BLaER1 treated with 17β-estradiol and CSF1 and Interleukin-3, amounts not matched to agents 10 nM and 100 nM (cell line): Measurements from ENCODE around the gene FUT8.

Experiments
- H3K27ac ChIP-seq, 11 experiments: shearing (Covaris generic); formaldehyde crosslinking; 2 replicates each; pipeline ENCODE4 v1.8.1; 2022
- H3K27me3 ChIP-seq, 11 experiments: shearing (Covaris generic); formaldehyde crosslinking; 2 replicates each; pipeline ENCODE4 v1.8.1; 2022
- H3K36me3 ChIP-seq, 11 experiments: shearing (Covaris generic); formaldehyde crosslinking; 2 replicates each; pipeline ENCODE4 v1.8.1; 2022
- H3K4me1 ChIP-seq, 10 experiments: shearing (Covaris generic); formaldehyde crosslinking; 2 replicates each; pipeline ENCODE4 v1.8.1; 2022
- H3K4me2 ChIP-seq, 11 experiments: shearing (Covaris generic); formaldehyde crosslinking; 2 replicates each; pipeline ENCODE4 v1.8.1; 2022
- H3K4me3 ChIP-seq, 10 experiments: shearing (Covaris generic); formaldehyde crosslinking; 2 replicates each; pipeline ENCODE4 v1.8.1; 2022
- H3K9ac ChIP-seq, 11 experiments: shearing (Covaris generic); formaldehyde crosslinking; 2 replicates each; pipeline ENCODE4 v1.8.1; 2022
- H3K9me3 ChIP-seq, 11 experiments: shearing (Covaris generic); formaldehyde crosslinking; replicated peaks in 1 of 11; 2 replicates each; pipeline ENCODE4 v1.8.1; 2022
- H4K20me1 ChIP-seq, 11 experiments: shearing (Covaris generic); formaldehyde crosslinking; 2 replicates each; pipeline ENCODE4 v1.8.1; 2022
- Cebpa-rat ChIP-seq, 11 experiments: shearing (Covaris generic); IDR thresholded peaks; 2 replicates each; pipeline ENCODE4 v1.8.1; 2022

Gene FUT8

DNA sequence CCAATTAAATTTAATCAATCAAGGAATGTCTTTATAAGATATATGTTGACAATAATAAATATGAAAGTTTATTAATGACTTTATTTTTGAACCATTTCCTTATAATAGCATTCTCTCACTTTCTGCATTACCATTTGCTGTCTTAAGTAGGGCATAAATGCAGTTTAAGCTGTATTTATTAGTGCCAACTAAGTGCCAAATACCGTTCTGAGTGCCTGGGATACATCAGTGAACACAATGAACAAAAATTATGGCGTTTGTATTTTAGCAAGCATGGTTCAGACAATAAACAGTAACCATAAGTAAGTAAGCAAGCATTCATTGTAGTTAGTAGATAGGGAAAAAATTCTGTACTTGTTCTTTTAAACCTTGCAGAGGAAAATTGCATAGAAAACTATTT, 145.8 kb downstream of the FUT8 start:
- Histone ChIP-seq H3K27me3 (no peaks in the 10 kb centered on the region), H3K9ac (no peak overlapping the region), H4K20me1 (no peaks in the 10 kb centered on the region; a peak in 1 of 22 replicates), H3K4me2 (no peak overlapping the region), H3K27ac (no peak overlapping the region), H3K36me3 (peaks cover 7 to 23% (median 15%) of the 10 kb centered on the region in 11 experiments; a peak in 20 of 22 replicates), H3K4me1 (no peaks in the 10 kb centered on the region), H3K4me3 (no peak overlapping the region), H3K9me3 (peaks cover 0 to 8% (median 7%) of the 10 kb centered on the region in 11 experiments; a peak in 6 of 22 replicates)
- TF ChIP-seq Cebpa-rat (IDR thresholded peaks at IDR 0.05) = no peak

DNA sequence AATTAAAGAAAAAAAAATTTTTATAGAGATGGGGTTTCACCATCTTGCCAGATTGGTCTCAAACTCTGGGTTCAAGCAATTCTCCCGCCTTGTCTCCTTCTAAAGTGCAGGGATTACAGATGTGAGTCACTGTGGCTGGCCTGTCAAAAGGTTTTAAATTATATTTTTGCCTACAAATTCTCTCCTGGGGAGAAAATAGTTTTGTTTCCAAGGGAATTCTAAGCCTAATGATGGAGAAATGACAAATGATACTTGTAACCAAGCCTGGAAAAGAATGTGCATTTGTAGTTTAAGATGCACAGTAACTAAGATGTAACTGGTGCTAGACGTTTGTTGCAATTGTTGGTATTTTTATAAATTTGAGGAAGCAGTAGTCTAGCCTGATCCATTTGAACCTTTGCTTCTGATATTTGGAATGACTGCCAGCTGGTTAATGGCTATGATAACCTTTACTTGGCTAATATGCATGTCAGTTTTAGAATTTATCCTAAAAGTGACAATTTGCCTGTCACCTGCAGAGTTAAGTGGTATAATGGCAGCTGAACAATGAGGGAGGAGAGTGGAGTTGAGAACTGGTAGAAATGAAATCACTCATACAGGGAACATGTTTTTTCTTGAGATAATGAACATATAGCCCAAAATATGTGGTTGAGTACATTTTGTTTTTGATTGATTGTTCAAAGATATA, 148.0 kb downstream of the FUT8 start:
- peaks cover 9 to 35% (median 23%) of the 10 kb centered on the region in 11 experiments; a peak in 21 of 22 replicates for H3K36me3 ChIP-seq
- H3K27ac ChIP-seq = no peak overlapping the region
- no peaks in the 10 kb centered on the region; a peak in 1 of 22 replicates for H4K20me1 ChIP-seq
- H3K4me3 ChIP-seq = no peak overlapping the region
- no peak overlapping the region for H3K4me2 ChIP-seq
- no peaks in the 10 kb centered on the region for H3K4me1 ChIP-seq
- peaks cover 0 to 13% (median 7%) of the 10 kb centered on the region in 11 experiments; a peak in 8 of 22 replicates for H3K9me3 ChIP-seq
- H3K27me3 ChIP-seq = no peaks in the 10 kb centered on the region
- no peak for TF ChIP-seq Cebpa-rat (IDR thresholded peaks at IDR 0.05)
- H3K9ac ChIP-seq = no peak overlapping the region

DNA sequence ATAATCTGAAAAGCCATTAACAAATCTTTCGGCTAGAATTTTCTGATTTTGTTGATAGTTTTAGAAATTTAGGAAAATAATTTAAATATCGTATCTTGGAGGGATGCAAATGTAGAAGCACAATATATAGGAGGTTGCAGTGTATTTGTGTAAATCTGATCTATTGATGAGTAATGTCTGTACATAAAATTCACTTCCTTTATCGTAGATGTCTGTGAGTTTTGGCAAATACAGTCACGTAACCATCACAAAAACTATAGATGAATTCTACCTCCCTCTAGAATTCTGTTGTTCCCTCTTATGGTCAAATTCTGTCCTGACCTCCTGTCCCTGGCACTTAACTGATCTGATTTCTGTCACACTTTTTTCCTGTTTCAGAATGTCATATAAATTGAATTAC, 151.8 kb downstream of the FUT8 start:
- Histone ChIP-seq H3K9me3 (peaks cover 0 to 13% (median 8%) of the 10 kb centered on the region in 11 experiments; a peak in 9 of 22 replicates), H3K4me2 (no peak overlapping the region), H4K20me1 (no peaks in the 10 kb centered on the region; a peak in 1 of 22 replicates), H3K9ac (no peak overlapping the region), H3K27me3 (no peaks in the 10 kb centered on the region), H3K4me1 (no peaks in the 10 kb centered on the region), H3K4me3 (no peak overlapping the region), H3K36me3 (peaks cover 9 to 35% (median 24%) of the 10 kb centered on the region in 11 experiments; a peak in 21 of 22 replicates), H3K27ac (no peak overlapping the region)
- TF ChIP-seq Cebpa-rat (IDR thresholded peaks at IDR 0.05) = no peak

DNA sequence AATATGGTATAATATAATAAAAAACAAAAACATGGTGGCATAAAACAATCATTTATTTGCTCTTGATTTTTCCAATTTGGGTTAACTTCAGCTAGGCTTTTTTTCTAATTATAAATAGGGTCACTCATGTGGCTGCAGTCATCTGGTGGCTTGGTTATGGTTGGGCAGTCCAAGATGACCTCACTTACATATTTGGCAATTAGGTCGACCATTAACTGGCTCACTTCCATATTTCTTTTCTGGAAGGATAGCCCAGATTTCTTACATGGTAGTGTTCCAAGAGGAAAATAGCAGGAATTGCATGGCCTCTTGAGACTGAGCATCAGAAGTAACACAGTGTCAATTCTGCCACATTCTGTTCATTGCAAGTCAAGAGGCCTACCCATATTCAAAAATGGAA, 153.4 kb downstream of the FUT8 start:
- Histone ChIP-seq H3K4me1 (no peaks in the 10 kb centered on the region), H3K36me3 (peaks cover 9 to 42% (median 29%) of the 10 kb centered on the region in 11 experiments; a peak in 21 of 22 replicates), H3K4me3 (no peak overlapping the region)

DNA sequence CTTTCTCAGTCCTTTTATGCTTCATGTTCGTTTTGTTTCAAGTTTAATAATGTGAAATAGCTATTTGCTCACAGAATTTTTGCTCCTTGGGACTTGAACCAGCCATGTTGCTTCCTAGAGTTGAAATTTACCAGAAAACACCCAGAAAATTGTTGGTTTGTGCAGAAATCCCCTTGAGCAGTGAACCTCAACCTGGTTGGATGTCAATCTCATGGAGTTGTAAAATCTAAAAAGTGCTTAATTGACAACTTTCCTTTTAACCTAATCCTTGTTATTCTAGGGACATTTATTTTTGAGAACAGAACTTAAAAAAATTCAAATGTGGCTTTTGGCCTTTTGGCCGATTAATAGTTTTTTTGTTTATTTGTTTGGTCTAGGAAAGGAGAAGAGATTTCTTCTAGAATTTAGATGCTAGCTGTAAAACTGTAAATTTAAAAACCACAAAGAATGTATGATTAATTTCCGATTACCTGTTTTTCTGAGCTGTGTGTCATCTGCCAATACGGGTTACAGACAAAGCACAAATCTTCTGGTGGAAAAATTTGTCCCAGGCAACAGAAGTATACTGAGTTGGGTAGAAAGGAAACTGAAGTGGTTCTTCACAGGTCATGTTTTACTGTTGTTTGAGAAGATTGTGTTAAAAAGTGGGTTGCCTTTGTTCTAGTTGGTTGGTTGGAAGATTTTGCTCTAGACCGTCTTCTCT, 154.4 kb downstream of the FUT8 start:
- Histone ChIP-seq H3K9ac (no peak overlapping the region), H3K4me1 (no peaks in the 10 kb centered on the region), H4K20me1 (no peaks in the 10 kb centered on the region; a peak in 1 of 22 replicates), H3K4me2 (no peak overlapping the region), H3K36me3 (peaks cover under 1 to 35% (median 19%) of the 10 kb centered on the region in 11 experiments; a peak in 16 of 22 replicates), H3K27ac (no peak overlapping the region), H3K9me3 (peaks cover 0 to 8% (median 0%) of the 10 kb centered on the region in 11 experiments; a peak in 5 of 22 replicates), H3K4me3 (no peak overlapping the region), H3K27me3 (no peaks in the 10 kb centered on the region)
- TF ChIP-seq Cebpa-rat (IDR thresholded peaks at IDR 0.05) = no peak

More for the DNA sequence above, 153.4 kb downstream of the FUT8 start:
- Histone ChIP-seq H3K9ac (no peak overlapping the region), H4K20me1 (no peaks in the 10 kb centered on the region; a peak in 1 of 22 replicates), H3K9me3 (peaks cover 0 to 12% (median 8%) of the 10 kb centered on the region in 11 experiments; a peak in 9 of 22 replicates), H3K27me3 (no peaks in the 10 kb centered on the region), H3K27ac (no peak overlapping the region), H3K4me2 (no peak overlapping the region)
- TF ChIP-seq Cebpa-rat (IDR thresholded peaks at IDR 0.05) = no peak

DNA sequence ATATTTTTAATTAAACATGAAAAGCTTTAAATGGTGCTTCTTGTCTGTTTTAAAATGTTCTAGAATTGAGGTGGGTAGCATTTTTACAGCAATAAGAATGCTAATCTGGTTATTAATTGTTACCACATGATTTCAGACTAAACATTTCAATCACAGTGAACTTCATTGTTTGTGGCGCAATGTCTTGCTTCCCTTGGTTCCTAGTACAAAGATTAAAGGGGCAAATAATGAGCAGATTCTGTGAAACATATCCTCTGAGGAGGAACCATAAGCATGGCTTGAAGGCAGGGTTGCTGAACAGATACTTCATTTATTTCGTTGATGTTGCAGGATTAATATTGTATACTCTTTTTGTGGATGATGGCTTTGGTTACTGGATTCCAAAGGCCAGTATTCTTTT, 162.1 kb downstream of the FUT8 start:
- Histone ChIP-seq H3K4me2 (no peak overlapping the region), H3K9me3 (peaks cover 0 to 8% (median 4%) of the 10 kb centered on the region in 11 experiments; a peak in 4 of 22 replicates), H3K4me1 (peaks cover 0 to 6% (median 0%) of the 10 kb centered on the region in 10 experiments; a peak in 2 of 20 replicates), H3K36me3 (peaks cover 0 to 36% (median 10%) of the 10 kb centered on the region in 11 experiments; a peak in 13 of 22 replicates), H3K4me3 (no peak overlapping the region), H3K9ac (no peak overlapping the region), H3K27ac (no peak overlapping the region), H3K27me3 (no peaks in the 10 kb centered on the region), H4K20me1 (no peaks in the 10 kb centered on the region)
- TF ChIP-seq Cebpa-rat (IDR thresholded peaks at IDR 0.05) = no peak

DNA sequence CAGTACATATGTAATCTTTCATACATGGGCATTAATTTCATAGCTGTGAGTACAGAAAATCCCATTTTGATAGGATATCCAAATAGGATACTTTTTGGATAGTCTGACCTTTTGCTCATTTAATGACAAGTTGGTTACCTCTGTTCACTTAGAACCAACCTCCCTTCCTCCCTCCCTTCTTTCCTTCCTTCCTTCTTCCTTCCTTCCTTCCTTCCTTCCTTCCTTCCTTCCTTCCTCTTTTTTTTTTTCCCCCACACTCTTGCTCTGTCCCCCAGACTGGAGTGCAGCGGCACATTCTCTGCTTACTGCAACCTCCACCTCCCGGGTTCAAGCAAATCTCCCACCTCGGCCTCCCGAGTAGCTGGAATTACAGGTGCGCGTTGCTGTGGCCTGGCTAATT, 162.9 kb downstream of the FUT8 start:
- Histone ChIP-seq H3K9me3 (peaks cover 0 to 8% (median 4%) of the 10 kb centered on the region in 11 experiments; a peak in 4 of 22 replicates), H3K36me3 (peaks cover 0 to 36% (median 10%) of the 10 kb centered on the region in 11 experiments; a peak in 13 of 22 replicates), H3K9ac (no peak overlapping the region), H3K27me3 (no peaks in the 10 kb centered on the region), H3K4me2 (peak overlapping the region in 2 of 11 experiments; percentile 11 to 21; a peak in 3 of 22 replicates), H3K4me1 (peaks cover 0 to 6% (median 0%) of the 10 kb centered on the region in 10 experiments; a peak in 2 of 20 replicates), H4K20me1 (no peaks in the 10 kb centered on the region), H3K4me3 (no peak overlapping the region), H3K27ac (no peak overlapping the region)
- no peak for TF ChIP-seq Cebpa-rat (IDR thresholded peaks at IDR 0.05)

DNA sequence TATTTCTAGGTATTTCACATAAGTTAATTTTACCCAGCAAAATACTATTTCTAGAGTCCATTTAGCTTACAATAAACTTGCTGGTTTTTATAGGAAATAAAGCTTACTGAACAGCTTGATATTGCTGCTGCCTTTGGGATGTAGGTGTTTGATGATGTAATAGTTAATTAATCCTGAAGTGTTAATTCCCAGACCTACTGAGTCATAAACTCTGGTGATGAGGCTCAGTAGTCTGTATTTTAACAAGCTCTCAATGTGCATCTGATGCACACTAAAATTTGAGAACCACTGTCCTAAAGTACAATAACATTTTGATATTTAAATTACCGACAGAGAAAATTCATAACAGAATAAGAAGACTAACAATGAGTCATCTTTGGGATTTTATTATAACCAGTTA, 168.4 kb downstream of the FUT8 start:
- no peaks in the 10 kb centered on the region for H3K27me3 ChIP-seq
- peaks cover 0 to 11% (median 0%) of the 10 kb centered on the region in 11 experiments; a peak in 6 of 22 replicates for H3K36me3 ChIP-seq
- H4K20me1 ChIP-seq = no peaks in the 10 kb centered on the region
- H3K9ac ChIP-seq = no peak overlapping the region
- H3K4me1 ChIP-seq = no peaks in the 10 kb centered on the region; a peak in 1 of 20 replicates
- H3K4me2 ChIP-seq = no peak overlapping the region
- no peak for TF ChIP-seq Cebpa-rat (IDR thresholded peaks at IDR 0.05)
- H3K9me3 ChIP-seq = no peaks in the 10 kb centered on the region; a peak in 1 of 22 replicates
- no peak overlapping the region for H3K4me3 ChIP-seq
- H3K27ac ChIP-seq = no peak overlapping the region

DNA sequence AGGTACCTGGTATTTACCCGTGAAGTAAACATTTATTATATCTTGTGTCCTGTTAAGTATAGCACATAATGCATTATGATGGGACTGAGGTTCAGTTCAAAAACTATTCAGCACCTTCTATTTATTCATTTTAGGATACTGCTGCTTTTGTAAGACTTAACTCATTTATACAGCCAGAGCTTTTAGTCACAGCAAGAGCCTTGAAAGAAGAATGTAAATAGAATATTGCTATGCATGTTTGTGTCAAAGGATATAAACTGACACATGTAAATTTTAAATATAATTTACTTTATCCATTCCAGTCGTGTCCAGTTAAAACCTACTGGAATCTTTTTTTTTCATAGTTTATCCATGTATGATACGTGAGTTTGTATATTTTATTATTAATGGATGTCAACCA, 168.8 kb downstream of the FUT8 start:
- peaks cover 0 to 8% (median 0%) of the 10 kb centered on the region in 11 experiments; a peak in 6 of 22 replicates for H3K36me3 ChIP-seq
- H3K4me3 ChIP-seq = no peak overlapping the region
- no peaks in the 10 kb centered on the region for H3K9me3 ChIP-seq
- no peaks in the 10 kb centered on the region; a peak in 1 of 20 replicates for H3K4me1 ChIP-seq
- no peak overlapping the region for H3K27ac ChIP-seq
- no peak overlapping the region for H3K4me2 ChIP-seq
- TF ChIP-seq Cebpa-rat (IDR thresholded peaks at IDR 0.05) = no peak
- H3K9ac ChIP-seq = no peak overlapping the region
- no peaks in the 10 kb centered on the region for H4K20me1 ChIP-seq
- H3K27me3 ChIP-seq = no peaks in the 10 kb centered on the region
